Astrocyte (in vitro differentiated cells and primary cell): Measurements from ENCODE around the gene AFAP1L2. TPM values are rescaled to one million over a fixed set of nuclear protein-coding genes. Genes with fewer than 3 reads are reported as not detected.

Experiments used
- DNase-seq: peaks from one replicate; pipeline ENCODE4 v3.0.0-alpha.2; 2010; ENCODE audit warnings: low read depth
- FAIRE-seq: peaks from 2 replicates; lab custom pipeline; 2011; peaks lifted over from hg19 to GRCh38; lab: Jason Lieb, UNC
- H2AFZ ChIP-seq: 2 replicates; pipeline ENCODE4 v1.6.0; 2012; ENCODE audit warnings: low read depth, low read length, inconsistent platforms
- H3K27ac ChIP-seq: 2 replicates; pipeline ENCODE4 v1.5.1; 2011; ENCODE audit warnings: low read depth, low read length, inconsistent platforms
- H3K27me3 ChIP-seq: 2 replicates; pipeline ENCODE4 v1.6.0; 2011; ENCODE audit warnings: low read length, inconsistent platforms; ENCODE audit not compliant: insufficient read depth
- H3K36me3 ChIP-seq: 2 replicates; pipeline ENCODE4 v1.5.1; 2011; ENCODE audit warnings: low read length, inconsistent platforms; ENCODE audit not compliant: insufficient read depth
- H3K4me1 ChIP-seq: 2 replicates; pipeline ENCODE4 v1.5.1; 2011; ENCODE audit warnings: low read length, inconsistent platforms; ENCODE audit not compliant: insufficient read depth
- H3K4me2 ChIP-seq: 2 replicates; pipeline ENCODE4 v1.6.0; 2012; ENCODE audit warnings: low read length, inconsistent platforms
- H3K4me3 ChIP-seq: 2 replicates; pipeline ENCODE4 v1.5.1; 2011; ENCODE audit warnings: low read depth, mild to moderate bottlenecking, low read length, inconsistent platforms; ENCODE audit not compliant: insufficient read depth
- H3K79me2 ChIP-seq: 2 replicates; pipeline ENCODE4 v1.6.0; 2012; ENCODE audit warnings: mild to moderate bottlenecking, low read length, inconsistent platforms; ENCODE audit not compliant: insufficient read depth
- H3K9ac ChIP-seq: 2 replicates; pipeline ENCODE4 v1.6.0; 2012; ENCODE audit warnings: mild to moderate bottlenecking, low read length, inconsistent platforms
- H3K9me3 ChIP-seq: 2 replicates; pipeline ENCODE4 v1.5.1; 2012; ENCODE audit warnings: low read depth, mild to moderate bottlenecking, low read length, inconsistent platforms; ENCODE audit not compliant: insufficient read depth
- H4K20me1 ChIP-seq: 2 replicates; pipeline ENCODE4 v1.6.0; 2012; ENCODE audit warnings: low read length, inconsistent platforms; ENCODE audit not compliant: insufficient read depth
- H3K27ac Mint-ChIP-seq: one replicate; pipeline ENCODE4 v1.8.0; 2021; ENCODE audit warnings: mild to moderate bottlenecking, mixed read lengths; ENCODE audit not compliant: unreplicated experiment
- H3K27me3 Mint-ChIP-seq: one replicate; pipeline ENCODE4 v1.8.0; 2021; ENCODE audit warnings: low read depth, mixed read lengths; ENCODE audit not compliant: unreplicated experiment
- H3K36me3 Mint-ChIP-seq: one replicate; pipeline ENCODE4 v1.8.0; 2021; ENCODE audit warnings: low read depth, mixed read lengths; ENCODE audit not compliant: unreplicated experiment
- H3K4me1 Mint-ChIP-seq: one replicate; pipeline ENCODE4 v1.8.0; 2021; ENCODE audit warnings: low read depth, mixed read lengths; ENCODE audit not compliant: unreplicated experiment
- H3K4me3 Mint-ChIP-seq: one replicate; pipeline ENCODE4 v1.8.0; 2021; ENCODE audit warnings: mild to moderate bottlenecking, moderate library complexity, mixed read lengths; ENCODE audit not compliant: unreplicated experiment
- H3K9me3 Mint-ChIP-seq: one replicate; pipeline ENCODE4 v1.8.0; 2021; ENCODE audit warnings: mild to moderate bottlenecking, mixed read lengths; ENCODE audit not compliant: unreplicated experiment
- EZH2 ChIP-seq: IDR thresholded peaks from 2 replicates; pipeline ENCODE4 v1.6.1; 2012; ENCODE audit warnings: mild to moderate bottlenecking, low read length, inconsistent platforms; ENCODE audit not compliant: insufficient read depth
- total RNA-seq: library from RNA; stranded (reverse); gene quantifications from 2 replicates; pipeline ENCODE4 v1.2.1, GENCODE V29; 2021
- TF ChIP-seq, protein P1 (sequence below): IDR thresholded peaks from 2 replicates; pipeline ENCODE4 v1.5.1; 2011; ENCODE audit warnings: low read depth, mild to moderate bottlenecking, inconsistent platforms, low read length, moderate library complexity; ENCODE audit not compliant: insufficient read depth

AFAP1L2 gene
- total RNA-seq, 1 donor from 2014 or later, result 26.6 TPM

DNA sequence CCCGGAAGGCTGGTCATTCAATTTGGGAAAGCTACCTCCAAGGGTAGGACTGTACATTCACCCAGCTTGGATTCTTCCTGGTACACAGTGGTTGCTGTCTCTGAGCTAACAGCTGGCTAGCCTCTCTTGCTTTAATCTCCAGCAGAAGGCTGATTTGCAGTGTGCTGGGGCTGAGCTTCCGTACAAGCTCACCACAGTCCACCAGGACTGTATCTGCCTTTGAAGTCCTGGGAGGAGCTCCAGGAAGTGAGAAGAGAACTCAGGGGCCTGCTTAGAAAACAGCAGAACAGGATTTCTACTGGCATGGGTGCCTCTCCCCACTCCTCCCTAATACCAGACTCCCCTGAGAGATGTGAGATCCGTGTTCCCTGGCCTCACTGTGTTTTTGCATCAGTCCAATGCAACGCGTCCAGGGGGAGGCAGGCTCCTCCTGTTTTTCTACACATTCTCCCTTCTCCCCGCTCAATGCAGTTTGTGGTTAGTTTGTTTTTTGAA, 6.6 kb downstream of the AFAP1L2 start:
- H3K4me2 ChIP-seq, result no peak overlapping the region
- H4K20me1 ChIP-seq, result no peaks in the 10 kb centered on the region
- H3K36me3 ChIP-seq, result no peaks in the 10 kb centered on the region
- H3K9me3 Mint-ChIP-seq, result no peaks in the 10 kb centered on the region
- peak overlapping the region; percentile 44 for H3K27ac Mint-ChIP-seq
- no peak overlapping the region for H2AFZ ChIP-seq
- no peaks in the 10 kb centered on the region for H3K79me2 ChIP-seq
- DNase-seq (no peak), FAIRE-seq (no peak)
- no peak for TF ChIP-seq EZH2
- TF ChIP-seq, protein P1, sequence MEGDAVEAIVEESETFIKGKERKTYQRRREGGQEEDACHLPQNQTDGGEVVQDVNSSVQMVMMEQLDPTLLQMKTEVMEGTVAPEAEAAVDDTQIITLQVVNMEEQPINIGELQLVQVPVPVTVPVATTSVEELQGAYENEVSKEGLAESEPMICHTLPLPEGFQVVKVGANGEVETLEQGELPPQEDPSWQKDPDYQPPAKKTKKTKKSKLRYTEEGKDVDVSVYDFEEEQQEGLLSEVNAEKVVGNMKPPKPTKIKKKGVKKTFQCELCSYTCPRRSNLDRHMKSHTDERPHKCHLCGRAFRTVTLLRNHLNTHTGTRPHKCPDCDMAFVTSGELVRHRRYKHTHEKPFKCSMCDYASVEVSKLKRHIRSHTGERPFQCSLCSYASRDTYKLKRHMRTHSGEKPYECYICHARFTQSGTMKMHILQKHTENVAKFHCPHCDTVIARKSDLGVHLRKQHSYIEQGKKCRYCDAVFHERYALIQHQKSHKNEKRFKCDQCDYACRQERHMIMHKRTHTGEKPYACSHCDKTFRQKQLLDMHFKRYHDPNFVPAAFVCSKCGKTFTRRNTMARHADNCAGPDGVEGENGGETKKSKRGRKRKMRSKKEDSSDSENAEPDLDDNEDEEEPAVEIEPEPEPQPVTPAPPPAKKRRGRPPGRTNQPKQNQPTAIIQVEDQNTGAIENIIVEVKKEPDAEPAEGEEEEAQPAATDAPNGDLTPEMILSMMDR, result no peak
- no peaks in the 10 kb centered on the region for H3K9me3 ChIP-seq
- no peak overlapping the region for H3K4me3 Mint-ChIP-seq
- H3K27ac ChIP-seq, result no peak overlapping the region
- peaks cover 12% of the 10 kb centered on the region for H3K36me3 Mint-ChIP-seq
- no peak overlapping the region for H3K9ac ChIP-seq
- H3K27me3 Mint-ChIP-seq, result no peaks in the 10 kb centered on the region
- H3K4me1 Mint-ChIP-seq, result peaks cover 73% of the 10 kb centered on the region
- no peak overlapping the region for H3K4me3 ChIP-seq
- H3K27me3 ChIP-seq, result no peaks in the 10 kb centered on the region
- H3K4me1 ChIP-seq, result peaks cover 21% of the 10 kb centered on the region

DNA sequence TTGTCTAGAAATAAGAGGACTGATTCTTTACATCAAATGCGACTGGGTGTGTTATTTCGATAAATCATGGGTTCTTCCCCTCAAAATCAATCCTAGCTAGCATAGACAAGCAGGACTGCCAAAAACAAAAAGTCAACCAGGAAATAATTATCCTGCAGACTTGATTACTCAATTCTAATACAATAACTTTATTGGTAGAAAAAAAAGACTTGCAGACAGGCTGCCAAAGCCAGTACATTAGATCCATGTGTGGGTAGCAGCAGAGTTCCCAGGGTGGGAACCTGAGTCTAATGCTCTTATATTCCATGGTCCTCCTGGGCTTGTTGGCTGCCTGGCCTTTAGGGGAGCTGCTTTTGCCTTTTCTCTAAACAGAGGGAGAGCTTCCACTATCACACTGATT, 7.8 kb downstream of the AFAP1L2 start:
- Mint-ChIP-seq H3K9me3 (no peaks in the 10 kb centered on the region), H3K27ac (no peak overlapping the region), H3K27me3 (no peaks in the 10 kb centered on the region), H3K4me1 (peaks cover 64% of the 10 kb centered on the region), H3K4me3 (no peak overlapping the region), H3K36me3 (peaks cover 12% of the 10 kb centered on the region)
- no peak overlapping the region for H2AFZ ChIP-seq
- H3K4me1 ChIP-seq, result peaks cover 15% of the 10 kb centered on the region
- H4K20me1 ChIP-seq, result no peaks in the 10 kb centered on the region
- no peak overlapping the region for H3K4me2 ChIP-seq
- FAIRE-seq (no peak), DNase-seq (no peak)
- no peaks in the 10 kb centered on the region for H3K27me3 ChIP-seq
- no peak overlapping the region for H3K4me3 ChIP-seq
- TF ChIP-seq EZH2, result no peak
- TF ChIP-seq, protein P1, result no peak
- H3K27ac ChIP-seq, result no peak overlapping the region
- H3K9ac ChIP-seq, result no peak overlapping the region
- no peaks in the 10 kb centered on the region for H3K9me3 ChIP-seq
- H3K36me3 ChIP-seq, result no peaks in the 10 kb centered on the region
- no peaks in the 10 kb centered on the region for H3K79me2 ChIP-seq

DNA sequence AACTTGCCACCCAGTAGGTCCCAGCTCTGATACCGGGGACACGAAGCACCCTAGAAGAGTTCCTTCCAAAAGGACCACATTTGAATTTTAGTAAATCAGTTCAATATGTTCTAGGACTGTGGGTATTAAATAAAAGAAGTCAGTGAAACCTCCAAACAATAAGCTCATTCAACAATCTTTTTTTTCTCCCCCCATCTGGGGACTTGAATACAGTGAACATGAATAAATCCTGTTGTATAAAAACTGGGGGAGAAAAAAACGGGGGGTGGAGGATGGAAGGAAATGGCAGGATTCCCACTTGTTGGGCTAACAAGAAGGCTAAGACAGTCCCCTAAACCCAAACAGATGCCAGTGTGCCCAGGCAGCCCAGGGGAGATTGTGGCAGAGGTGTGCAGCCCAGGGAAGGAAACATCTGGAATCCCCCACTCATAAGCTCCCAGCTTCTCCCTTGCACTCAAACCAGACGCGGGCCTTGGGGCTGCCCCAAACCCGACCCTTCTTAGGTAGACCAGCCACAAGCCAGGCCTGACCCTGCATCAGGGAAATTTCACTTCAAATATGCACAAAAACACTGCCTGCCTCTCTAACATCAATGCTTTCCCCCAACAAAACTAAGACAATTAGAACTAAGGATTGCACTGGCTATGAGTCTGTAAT, 8.8 kb downstream of the AFAP1L2 start:
- Mint-ChIP-seq H3K27ac (no peak overlapping the region), H3K4me1 (peaks cover 60% of the 10 kb centered on the region), H3K9me3 (no peaks in the 10 kb centered on the region), H3K36me3 (peaks cover 12% of the 10 kb centered on the region), H3K27me3 (no peaks in the 10 kb centered on the region), H3K4me3 (no peak overlapping the region)
- FAIRE-seq, result no peak
- no peak overlapping the region for H3K9ac ChIP-seq
- H3K27ac ChIP-seq, result no peak overlapping the region
- TF ChIP-seq EZH2, result no peak
- TF ChIP-seq, protein P1, result no peak
- H3K4me3 ChIP-seq, result no peak overlapping the region
- H3K4me1 ChIP-seq, result peaks cover 12% of the 10 kb centered on the region
- no peak overlapping the region for H2AFZ ChIP-seq
- no peaks in the 10 kb centered on the region for H3K9me3 ChIP-seq
- H4K20me1 ChIP-seq, result no peaks in the 10 kb centered on the region
- no peaks in the 10 kb centered on the region for H3K36me3 ChIP-seq
- no peaks in the 10 kb centered on the region for H3K27me3 ChIP-seq
- H3K79me2 ChIP-seq, result no peaks in the 10 kb centered on the region
- no peak overlapping the region for H3K4me2 ChIP-seq
- DNase-seq, result no peak
